Spleen (tissue), 11 donors: ENCODE measurements around the gene MYL2. TPM values are rescaled to one million over a fixed set of nuclear protein-coding genes. Genes with fewer than 3 reads are reported as not detected.

Experiments
- DNase-seq: peaks from one replicate; pipeline ENCODE4 v3.0.0-alpha.2; 2020
- H3K27ac ChIP-seq, 8 donors: fragments of 200-600 bp; sonication (generic) in 7 of 8; 1 replicate in 4 of 8; 2 replicates in 4 of 8; pipeline versions ENCODE4 v1.5.0 to v1.8.0; 2016 to 2021; ENCODE audit warnings: inconsistent platforms in 4 of 8, mild to moderate bottlenecking in 4 of 8, moderate library complexity in 1 of 8
- H3K27me3 ChIP-seq, 7 donors: fragments of 200-600 bp; sonication (generic) in 6 of 7; replicated peaks in 1 of 7; 1 replicate in 4 of 7; 2 replicates in 3 of 7; pipeline versions ENCODE4 v1.5.0 to v1.8.0; 2016 to 2021; ENCODE audit warnings: inconsistent platforms in 3 of 7, mild to moderate bottlenecking in 1 of 7
- H3K36me3 ChIP-seq, 6 donors: fragments of 200-600 bp; sonication (generic) in 5 of 6; 1 replicate in 4 of 6; 2 replicates in 2 of 6; pipeline versions ENCODE4 v1.5.0 to v1.8.0; 2016 to 2021; ENCODE audit warnings: inconsistent platforms in 2 of 6
- H3K4me1 ChIP-seq, 6 donors: fragments of 200-600 bp; sonication (generic) in 5 of 6; 1 replicate in 3 of 6; 2 replicates in 3 of 6; pipeline versions ENCODE4 v1.5.0 to v1.8.0; 2016 to 2021; ENCODE audit warnings: inconsistent platforms in 3 of 6
- H3K4me3 ChIP-seq, 8 donors: fragments of 200-600 bp; sonication (generic) in 7 of 8; 1 replicate in 4 of 8; 2 replicates in 4 of 8; pipeline versions ENCODE4 v1.5.0 to v1.8.0; 2016 to 2021; ENCODE audit warnings: inconsistent platforms in 4 of 8, mild to moderate bottlenecking in 4 of 8, moderate library complexity in 2 of 8
- H3K9me3 ChIP-seq, 8 donors: fragments of 200-600 bp; sonication (generic) in 7 of 8; 1 replicate in 4 of 8; 2 replicates in 4 of 8; pipeline versions ENCODE4 v1.5.0 to v1.8.0; 2016 to 2021; ENCODE audit warnings: inconsistent platforms in 4 of 8
- POLR2A ChIP-seq, 3 donors: fragments of 450-650 bp; IDR thresholded peaks; one replicate each; pipeline ENCODE4 v1.5.1; 2017; ENCODE audit warnings: antibody characterized with exemption in 3 of 3, mild to moderate bottlenecking in 1 of 3
- POLR2AphosphoS5 ChIP-seq, 3 donors: sonication (generic); formaldehyde crosslinking; IDR thresholded peaks; one replicate each; pipeline ENCODE4 v1.5.1; 2017; ENCODE audit warnings: antibody characterized with exemption in 3 of 3
- WGBS, 5 donors: extraction: QIAGEN DNeasy Blood & Tissue Kit in 3 of 5; methylation state at CpG; one replicate each; pipeline versions ENCODE4 v1.1.5 to v1.1.7; 2013 to 2018; 5-methylcytosine and 5-hydroxymethylcytosine counted together
- intact Hi-C: fragments of 100-400 bp; cut with DNase I; formaldehyde crosslinking; loops from one replicate; pipeline ENCODE4 v1.15.0; 2023; ENCODE audit warnings: low total_unique reads
- polyA plus RNA-seq, 3 donors: library from polyadenylated mRNA; stranded (reverse); fragments of 200-250 nt; gene quantifications; one replicate each; pipeline ENCODE4 v1.2.1, GENCODE V29; 2013
- total RNA-seq, 7 donors: library from RNA; depleted of rRNA in 3 of 7; stranded (reverse); fragments of >200 nt in 3 of 7; fragmentation: NEBNext Ultra II Directional in 4 of 7; extraction: Animal tissue kit (Norgen Biotek cat#: 25700) in 4 of 7; gene quantifications; one replicate each; pipeline versions ENCODE4 v1.1.0 to v1.2.1, GENCODE V29; 2016 to 2021
- TF ChIP-seq, protein P1 (sequence below), 11 experiments: fragments of 200-600 bp in 7 of 11; fragments of 450-650 bp in 4 of 11; sonication (generic) in 4 of 11; IDR thresholded peaks in 8 of 11; conservative IDR thresholded peaks in 3 of 11; 1 replicate in 7 of 11; 2 replicates in 4 of 11; pipeline versions ENCODE4 v1.4.0 to v1.8.0; 2016 to 2021; ENCODE audit warnings: antibody characterized with exemption in 11 of 11, inconsistent platforms in 4 of 11, mild to moderate bottlenecking in 1 of 11
- donor health status: healthy with polysubstance abuse.
- donor health status: DM: no; HTN: no; CAD: no; lungs with moderate emphysema.
- donor health status: DM: no; HTN: no; CAD: no.
- donor health status: Bipolar disorder and iron deficiency.
- donor health status: healthy.
- donor health status: DM: no; HTN: no; CAD: no.
- donor health status: DM: yes; HTN: yes; CAD: no.

MYL2 gene
- total and polyA plus RNA-seq, 10 donors: 1.2 to 8.5 (median 1.3) TPM; not detected in 7

DNA sequence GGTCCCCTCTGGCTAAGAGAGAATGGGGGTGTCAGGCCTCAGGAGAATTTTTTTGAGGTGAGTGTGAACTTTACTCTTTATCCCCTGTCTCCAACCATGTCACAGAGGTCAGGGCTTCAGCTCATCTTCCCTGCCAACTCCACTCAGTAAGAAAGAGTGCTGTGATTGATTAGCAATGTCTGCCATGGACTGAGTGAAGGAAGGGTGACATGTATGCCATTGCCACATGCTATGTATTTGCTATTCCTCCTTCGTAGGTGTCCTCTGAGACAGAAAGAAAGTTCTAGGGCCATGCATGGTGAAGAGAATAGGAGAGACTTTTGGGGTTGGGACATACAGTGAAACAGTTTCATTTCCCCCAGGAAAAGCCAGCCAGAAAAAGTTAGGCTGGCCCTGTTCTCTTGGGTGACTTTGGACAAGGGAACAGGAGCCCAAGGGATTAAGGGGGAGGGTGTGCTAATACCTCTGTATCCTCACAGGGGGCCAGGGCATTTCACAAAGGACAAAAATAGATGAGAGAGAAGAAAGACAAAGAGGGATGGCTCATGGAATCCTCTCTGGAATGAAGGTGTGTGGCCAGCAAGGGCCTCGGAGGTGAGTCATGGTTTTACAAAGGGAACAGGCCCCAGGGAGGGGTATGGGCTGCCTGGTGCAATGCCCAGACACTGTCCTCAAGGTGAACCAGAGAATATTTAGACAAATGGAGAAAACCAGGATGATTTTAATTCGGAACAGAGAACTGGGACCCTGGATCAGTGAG, 13.9 kb upstream of the MYL2 start:
- Histone ChIP-seq H3K9me3 (no peaks in the 10 kb centered on the region), H3K4me1 (peaks cover 0 to 9% (median 8%) of the 10 kb centered on the region in 6 donors), H3K4me3 (no peak overlapping the region), H3K36me3 (no peaks in the 10 kb centered on the region), H3K27me3 (peaks cover 0 to 59% (median 12%) of the 10 kb centered on the region in 7 donors), H3K27ac (no peak overlapping the region)
- intact Hi-C loops: no loop called here
- TF ChIP-seq, protein P1, sequence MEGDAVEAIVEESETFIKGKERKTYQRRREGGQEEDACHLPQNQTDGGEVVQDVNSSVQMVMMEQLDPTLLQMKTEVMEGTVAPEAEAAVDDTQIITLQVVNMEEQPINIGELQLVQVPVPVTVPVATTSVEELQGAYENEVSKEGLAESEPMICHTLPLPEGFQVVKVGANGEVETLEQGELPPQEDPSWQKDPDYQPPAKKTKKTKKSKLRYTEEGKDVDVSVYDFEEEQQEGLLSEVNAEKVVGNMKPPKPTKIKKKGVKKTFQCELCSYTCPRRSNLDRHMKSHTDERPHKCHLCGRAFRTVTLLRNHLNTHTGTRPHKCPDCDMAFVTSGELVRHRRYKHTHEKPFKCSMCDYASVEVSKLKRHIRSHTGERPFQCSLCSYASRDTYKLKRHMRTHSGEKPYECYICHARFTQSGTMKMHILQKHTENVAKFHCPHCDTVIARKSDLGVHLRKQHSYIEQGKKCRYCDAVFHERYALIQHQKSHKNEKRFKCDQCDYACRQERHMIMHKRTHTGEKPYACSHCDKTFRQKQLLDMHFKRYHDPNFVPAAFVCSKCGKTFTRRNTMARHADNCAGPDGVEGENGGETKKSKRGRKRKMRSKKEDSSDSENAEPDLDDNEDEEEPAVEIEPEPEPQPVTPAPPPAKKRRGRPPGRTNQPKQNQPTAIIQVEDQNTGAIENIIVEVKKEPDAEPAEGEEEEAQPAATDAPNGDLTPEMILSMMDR (IDR thresholded peaks at IDR 0.05 in 8 of 11, conservative IDR thresholded peaks at IDR 0.05 in 3 of 11): no peak
- TF ChIP-seq POLR2A (IDR thresholded peaks at IDR 0.05): no peak
- TF ChIP-seq POLR2AphosphoS5 (IDR thresholded peaks at IDR 0.05): no peak
- DNase-seq: no peak
- WGBS, 5 donors: 66 to 84% (median 74%) methylated on average over 3 of the region's 3 CpGs

DNA sequence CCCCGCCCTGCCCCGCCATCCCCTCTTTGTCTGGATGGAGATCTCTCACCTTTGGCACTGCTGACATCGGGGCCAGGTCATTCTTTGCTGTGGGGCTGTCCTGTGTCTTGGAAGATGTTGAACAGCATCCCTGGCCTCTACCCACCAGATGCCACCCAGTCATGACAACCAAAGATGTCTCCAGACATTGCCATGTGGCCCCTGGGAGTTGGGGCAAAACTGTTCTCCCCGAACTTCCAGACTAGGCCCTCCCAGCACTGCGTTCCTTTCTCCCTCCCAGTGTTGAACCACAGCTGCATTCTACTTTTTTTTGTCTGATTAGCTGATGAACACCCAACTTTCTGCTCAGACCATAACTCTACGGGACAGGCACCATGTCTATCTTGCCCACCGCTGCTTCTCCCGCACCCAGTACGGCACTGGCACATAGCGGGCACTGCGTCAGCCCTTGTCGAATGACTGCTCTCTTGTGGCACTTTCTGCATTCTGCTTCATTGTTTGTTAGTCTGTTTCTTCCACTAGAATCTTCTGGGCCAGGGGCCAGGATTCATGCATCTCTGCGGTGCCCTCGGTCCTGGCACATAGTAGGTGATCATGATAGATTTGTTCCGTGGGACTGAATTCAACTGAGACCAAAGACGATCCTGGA, 13.1 kb upstream of the MYL2 start:
- H3K9me3 ChIP-seq: no peaks in the 10 kb centered on the region

DNA sequence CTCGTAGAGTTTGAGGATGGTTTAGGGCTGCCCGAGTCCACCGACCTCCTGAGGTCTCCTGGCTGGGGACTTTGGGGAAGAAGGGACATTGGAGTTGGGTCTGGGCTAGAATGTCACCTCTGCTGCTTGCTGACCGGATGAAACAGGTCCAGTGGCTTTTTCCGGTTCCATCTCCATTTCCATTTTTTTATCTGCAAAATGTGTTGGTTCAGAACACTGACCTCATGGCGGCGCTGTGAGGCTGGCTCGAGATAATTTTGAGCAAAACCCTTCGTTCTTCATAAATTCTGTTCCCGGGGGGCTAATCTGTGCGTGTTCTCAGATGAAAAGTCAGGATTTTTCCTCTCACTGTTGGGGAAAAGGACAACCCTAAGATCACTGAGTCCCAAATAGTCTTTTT, 11.7 kb upstream of the MYL2 start:
- no peak for TF ChIP-seq POLR2A (IDR thresholded peaks at IDR 0.05)
- TF ChIP-seq, protein P1 (IDR thresholded peaks at IDR 0.05 in 8 of 11, conservative IDR thresholded peaks at IDR 0.05 in 3 of 11): no peak
- no peak for TF ChIP-seq POLR2AphosphoS5 (IDR thresholded peaks at IDR 0.05)
- intact Hi-C loops: no loop called here
- DNase-seq: no peak
- peaks cover 0 to 50% (median 8%) of the 10 kb centered on the region in 7 donors for H3K27me3 ChIP-seq
- WGBS, 5 donors: 45 to 54% (median 47%) methylated on average over 10 to 11 of the region's 11 CpGs
- no peak overlapping the region for H3K4me3 ChIP-seq
- no peaks in the 10 kb centered on the region for H3K36me3 ChIP-seq
- no peaks in the 10 kb centered on the region for H3K9me3 ChIP-seq
- no peak overlapping the region for H3K27ac ChIP-seq
- peaks cover 0 to 4% (median 3%) of the 10 kb centered on the region in 6 donors for H3K4me1 ChIP-seq

More for the DNA sequence above, 13.1 kb upstream of the MYL2 start:
- Histone ChIP-seq H3K4me1 (peaks cover 0 to 9% (median 8%) of the 10 kb centered on the region in 6 donors), H3K27me3 (peaks cover 0 to 59% (median 12%) of the 10 kb centered on the region in 7 donors), H3K4me3 (no peak overlapping the region), H3K27ac (no peak overlapping the region), H3K36me3 (no peaks in the 10 kb centered on the region)
- TF ChIP-seq, protein P1 (IDR thresholded peaks at IDR 0.05 in 8 of 11, conservative IDR thresholded peaks at IDR 0.05 in 3 of 11): no peak
- TF ChIP-seq POLR2AphosphoS5 (IDR thresholded peaks at IDR 0.05): no peak
- no peak for TF ChIP-seq POLR2A (IDR thresholded peaks at IDR 0.05)
- 93 to 96% (median 95%) methylated on average over 16 of the region's 16 CpGs for WGBS, 5 donors
- peak; percentile 53 for DNase-seq
- intact Hi-C loops: no loop called here

DNA sequence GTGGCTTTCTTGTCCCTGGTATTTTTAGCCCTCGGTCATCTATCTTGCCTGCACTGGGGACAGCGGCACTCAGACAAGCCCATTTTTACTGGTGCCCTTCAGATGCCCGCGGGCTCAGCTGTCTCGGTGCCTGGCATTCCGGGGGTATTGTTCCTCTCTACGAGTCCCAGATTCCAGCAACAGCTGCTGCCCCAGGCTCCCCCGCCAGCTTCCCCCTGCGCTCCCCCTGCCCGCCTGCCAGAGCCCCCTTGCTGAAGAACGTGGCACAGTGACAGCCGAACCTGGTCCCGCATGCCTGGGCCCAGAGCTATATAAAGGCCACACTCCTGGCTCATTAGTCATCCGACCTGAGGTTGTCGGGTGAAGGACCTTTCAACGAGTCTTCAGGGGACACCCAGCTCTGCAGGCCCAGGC, 10.9 kb upstream of the MYL2 start:
- TF ChIP-seq POLR2AphosphoS5 (IDR thresholded peaks at IDR 0.05) (no peak), POLR2A (IDR thresholded peaks at IDR 0.05) (no peak)
- TF ChIP-seq, protein P1 (IDR thresholded peaks at IDR 0.05 in 8 of 11, conservative IDR thresholded peaks at IDR 0.05 in 3 of 11): no peak
- peak; percentile 48 for DNase-seq
- H3K9me3 ChIP-seq: no peaks in the 10 kb centered on the region
- 68 to 85% (median 76%) methylated on average over 12 to 16 of the region's 16 CpGs for WGBS, 5 donors
- intact Hi-C loops: no loop called here
- no peak overlapping the region for H3K27ac ChIP-seq
- H3K4me1 ChIP-seq: no peaks in the 10 kb centered on the region
- no peak overlapping the region for H3K4me3 ChIP-seq
- no peaks in the 10 kb centered on the region for H3K36me3 ChIP-seq
- peaks cover 0 to 42% (median 5%) of the 10 kb centered on the region in 7 donors for H3K27me3 ChIP-seq
